HK-2 (cell line): ENCODE measurements around the gene INS.

Source experiments
- DNase-seq: peaks from one replicate; pipeline ENCODE4 v3.0.0-alpha.2; 2018; ENCODE audit not compliant: unreplicated experiment

Gene INS

GRCh38 chr11:2164861-2165555 is 4.0 kb upstream of the INS start:
- no peak for DNase-seq

- no peak for DNase-seq
These were observed 3.1 kb upstream of the INS start for GRCh38 chr11:2164081-2164480.

- no peak for DNase-seq
These were observed 2.5 kb upstream of the INS start for GRCh38 chr11:2163428-2163978.

GRCh38 chr11:2159536-2160413 is 1.2 kb downstream of the INS start:
- DNase-seq, result no peak

- DNase-seq, result no peak
These were observed 2.0 kb downstream of the INS start for GRCh38 chr11:2158966-2159365.

- no peak for DNase-seq
These were observed 2.7 kb downstream of the INS start for GRCh38 chr11:2158296-2158737.

- DNase-seq, result no peak
These were observed 3.5 kb downstream of the INS start for GRCh38 chr11:2157294-2158040.

GRCh38 chr11:2156416-2157182 is 4.4 kb downstream of the INS start:
- DNase-seq, result peak; percentile 77

- no peak for DNase-seq
These were observed 5.5 kb downstream of the INS start for GRCh38 chr11:2155511-2155910.

GRCh38 chr11:2154889-2155288 is 6.1 kb downstream of the INS start:
- no peak for DNase-seq

- no peak for DNase-seq
These were observed 6.8 kb downstream of the INS start for GRCh38 chr11:2154195-2154585.

- no peak for DNase-seq
These were observed 7.3 kb downstream of the INS start for GRCh38 chr11:2153581-2154194.

- peak; percentile 60 for DNase-seq
These were observed 9.3 kb downstream of the INS start for GRCh38 chr11:2151500-2152257.

GRCh38 chr11:2149864-2150847 is 10.9 kb downstream of the INS start:
- no peak for DNase-seq

GRCh38 chr11:2149460-2149859 is 11.5 kb downstream of the INS start:
- DNase-seq, result no peak

- DNase-seq, result no peak
These were observed 12.4 kb downstream of the INS start for GRCh38 chr11:2148595-2148994.

- DNase-seq, result no peak
These were observed 13.6 kb downstream of the INS start for GRCh38 chr11:2147391-2147790.

- no peak for DNase-seq
These were observed 15.0 kb downstream of the INS start for GRCh38 chr11:2146051-2146450.
